ENCODE measurements around the gene UBASH3B.
"Not testable (repeated sequence)": the region's sequence is repeated elsewhere in the genome, so short reads cannot be mapped to it uniquely, and the experiment has no call there.

The UBASH3B gene

DNA sequence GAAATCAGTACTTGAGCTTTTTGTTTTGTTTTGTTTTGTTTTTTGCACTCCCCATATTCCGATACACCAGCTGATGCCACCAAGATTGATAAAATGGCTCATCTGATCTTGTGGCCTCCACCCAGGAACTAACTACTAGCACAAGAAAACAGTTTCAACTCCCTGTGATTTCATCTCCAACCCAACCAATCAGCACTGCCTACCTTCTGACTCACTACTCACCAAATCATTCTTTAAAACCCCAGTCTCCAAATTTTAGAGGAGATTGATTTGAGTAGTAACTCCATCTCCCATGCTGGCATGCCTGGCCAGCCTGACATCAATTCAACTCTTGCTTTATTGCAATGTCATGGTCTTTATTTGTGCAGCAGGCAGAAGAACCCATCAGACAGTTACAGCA is 166.7 kb downstream of the UBASH3B start:
- DNase-seq: no peak

DNA sequence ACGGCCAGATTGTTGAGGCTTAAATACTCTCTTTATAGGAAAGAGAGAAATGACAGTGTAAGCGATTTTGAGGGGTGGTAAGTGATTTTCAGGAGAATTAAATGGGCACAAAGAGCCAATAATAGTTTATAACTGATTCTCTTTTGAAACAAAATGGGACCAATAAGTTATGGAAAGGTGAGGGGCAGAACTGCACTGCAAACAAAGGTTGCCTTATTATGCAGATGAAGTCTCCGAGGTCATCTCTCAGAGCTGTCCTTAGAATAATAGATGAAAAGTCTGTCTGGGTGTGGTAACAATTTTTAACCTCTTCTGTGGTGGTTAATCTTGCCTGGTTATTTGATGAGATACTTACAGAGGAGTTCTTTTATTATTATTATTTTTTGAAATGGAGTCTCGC is 168.0 kb downstream of the UBASH3B start:
- no peak for DNase-seq

DNA sequence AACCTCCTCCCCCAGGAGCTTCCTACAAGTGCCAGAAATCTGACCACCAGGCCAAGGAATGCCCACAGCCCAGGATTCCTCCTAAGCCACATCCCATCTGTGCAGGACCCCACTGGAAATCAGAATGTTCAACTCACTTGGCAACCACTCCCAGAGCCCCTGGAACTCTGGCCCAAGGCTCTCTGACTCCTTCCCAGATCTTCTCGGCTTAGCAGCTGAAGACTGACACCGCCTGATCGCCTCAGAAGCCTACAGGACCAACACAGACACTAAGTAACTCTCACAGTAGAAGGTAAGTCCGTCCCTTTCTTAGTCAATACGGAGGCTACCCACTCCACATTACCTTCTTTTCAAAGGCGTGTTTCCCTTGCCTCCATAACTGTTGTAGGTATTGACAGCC is 173.8 kb downstream of the UBASH3B start:
- DNase-seq: not testable (repeated sequence)

DNA sequence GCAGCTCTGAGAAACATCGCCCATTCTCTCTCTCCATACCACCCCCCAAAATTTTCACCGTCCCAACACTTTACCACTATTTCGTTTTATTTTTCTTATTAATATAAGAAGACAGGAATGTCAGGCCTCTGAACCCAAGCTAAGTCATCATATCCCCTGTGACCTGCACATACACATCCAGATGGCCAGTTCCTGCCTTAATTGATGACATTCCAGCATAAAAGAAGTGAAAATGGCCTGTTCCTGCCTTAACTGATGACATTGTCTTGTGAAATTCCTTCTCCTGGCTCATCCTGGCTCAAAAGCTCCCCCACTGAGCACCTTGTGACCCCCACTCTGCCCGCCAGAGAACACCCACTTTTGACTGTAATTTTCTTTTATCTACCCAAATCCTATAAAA is 176.8 kb downstream of the UBASH3B start:
- DNase-seq: not testable (repeated sequence)

DNA sequence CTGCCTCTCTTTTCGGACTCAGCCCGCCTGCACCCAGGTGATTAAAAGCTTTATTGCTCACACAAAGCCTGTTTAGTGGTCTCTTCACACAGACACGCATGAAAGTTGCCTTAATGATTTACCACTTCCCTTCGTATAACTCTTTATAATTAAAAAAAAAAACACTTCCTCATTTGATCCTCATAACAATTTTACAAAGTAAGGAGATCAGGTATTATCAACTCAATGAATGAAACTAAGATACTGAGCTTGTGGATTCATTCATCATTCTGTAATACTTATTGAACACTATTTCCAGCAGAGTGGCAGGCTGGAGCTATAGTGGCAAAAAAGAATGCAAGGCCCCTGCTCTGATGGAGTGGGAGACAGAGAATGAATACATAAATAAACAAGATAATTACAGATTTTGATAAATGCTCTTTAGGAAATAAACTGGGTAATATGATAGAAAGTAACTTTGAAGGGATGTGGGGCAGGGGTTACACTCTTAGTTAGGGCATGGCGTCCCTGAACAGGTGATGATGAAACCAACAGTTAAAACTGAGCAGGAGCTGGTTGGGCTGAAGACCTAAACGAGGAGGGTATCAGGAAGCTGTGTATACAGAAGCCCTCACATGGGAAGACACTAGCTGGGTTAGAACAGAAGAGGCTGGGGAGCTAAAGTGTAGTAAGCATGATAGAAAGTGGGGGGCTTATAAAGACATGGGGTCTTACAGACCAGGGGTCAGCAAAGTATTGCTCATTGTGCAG is 177.4 kb downstream of the UBASH3B start:
- no peak for DNase-seq

DNA sequence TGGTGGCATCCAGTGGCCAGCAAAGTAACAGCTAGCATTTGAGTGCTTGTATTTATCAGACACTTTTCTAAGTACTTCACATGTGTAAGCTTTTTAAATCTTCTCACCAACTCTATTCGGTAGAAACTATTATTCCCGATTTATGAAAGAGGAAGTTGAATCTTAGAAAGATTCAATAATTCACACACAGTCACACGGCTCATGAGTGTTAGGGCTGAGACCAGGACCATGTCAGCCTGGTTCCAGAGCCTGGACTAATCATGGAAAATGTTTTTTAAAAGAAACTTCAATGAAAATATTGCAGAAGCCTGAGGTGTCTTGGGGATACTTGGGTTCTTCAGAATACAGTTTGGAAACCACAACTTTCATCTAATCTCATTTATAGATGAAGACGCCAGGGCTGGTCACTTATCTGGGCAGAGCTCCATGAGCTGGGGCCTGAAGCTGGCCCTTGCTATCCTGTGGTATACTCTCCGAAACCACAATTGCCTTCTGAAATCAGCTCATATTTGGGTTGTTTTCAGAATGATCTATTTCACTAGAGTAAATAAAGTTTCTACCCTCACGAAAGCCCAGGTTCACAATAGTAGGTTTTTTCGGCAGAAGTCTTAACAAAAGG is 178.4 kb downstream of the UBASH3B start:
- no peak for DNase-seq

DNA sequence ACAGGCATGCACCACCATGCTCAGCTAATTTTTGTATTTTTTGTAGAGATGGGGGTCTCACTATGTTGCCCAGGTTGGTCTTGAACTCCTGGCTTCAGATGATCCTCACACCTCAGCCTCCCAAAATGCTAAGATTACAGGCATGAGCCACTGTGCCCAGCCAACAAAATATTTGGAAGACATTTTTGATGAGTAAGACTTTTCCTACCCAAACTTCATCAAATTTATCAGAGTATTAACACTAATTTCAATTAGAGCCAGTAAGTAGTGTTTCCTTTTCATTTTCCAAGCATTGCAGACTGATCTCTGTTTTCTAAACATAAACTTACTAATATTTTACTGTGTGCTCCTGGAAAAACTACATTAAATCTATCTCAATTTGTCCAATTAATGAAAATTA is 181.4 kb downstream of the UBASH3B start:
- no peak for DNase-seq

DNA sequence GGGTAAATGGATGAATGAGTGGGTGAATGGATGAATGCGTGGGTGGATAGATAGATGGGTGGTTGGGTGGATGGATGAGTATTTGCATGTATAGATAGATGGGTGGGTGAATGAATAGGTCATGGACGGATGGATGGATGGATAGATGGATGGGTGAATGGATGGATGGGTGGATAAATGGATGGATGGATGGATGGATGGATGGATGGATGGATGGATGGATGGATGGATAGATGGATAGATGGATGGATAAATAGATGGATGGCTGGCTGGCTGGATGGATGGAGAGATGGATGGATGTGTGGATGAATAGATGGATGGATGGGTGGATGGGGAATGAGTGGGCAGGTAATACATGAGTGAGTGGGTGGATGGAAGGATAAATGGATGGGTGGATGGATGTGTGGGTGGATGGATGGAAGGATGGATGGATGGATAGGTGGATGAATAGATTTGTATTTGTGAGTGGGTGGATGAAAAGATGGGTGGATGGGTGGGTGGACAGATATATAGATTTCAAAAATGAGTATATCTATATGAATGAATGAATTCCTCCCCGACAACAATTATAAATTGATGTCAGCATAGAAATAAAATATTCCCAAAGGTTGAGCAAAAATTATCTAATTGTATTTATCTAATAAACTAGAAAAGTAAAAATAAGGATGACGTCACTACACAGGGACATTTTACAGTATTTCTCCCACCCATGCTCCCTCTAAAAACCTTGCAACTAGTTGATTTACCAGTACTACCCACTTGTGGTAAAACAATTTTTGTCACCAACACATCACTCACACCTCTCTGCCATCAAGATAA is 182.2 kb downstream of the UBASH3B start:
- no peak for DNase-seq

DNA sequence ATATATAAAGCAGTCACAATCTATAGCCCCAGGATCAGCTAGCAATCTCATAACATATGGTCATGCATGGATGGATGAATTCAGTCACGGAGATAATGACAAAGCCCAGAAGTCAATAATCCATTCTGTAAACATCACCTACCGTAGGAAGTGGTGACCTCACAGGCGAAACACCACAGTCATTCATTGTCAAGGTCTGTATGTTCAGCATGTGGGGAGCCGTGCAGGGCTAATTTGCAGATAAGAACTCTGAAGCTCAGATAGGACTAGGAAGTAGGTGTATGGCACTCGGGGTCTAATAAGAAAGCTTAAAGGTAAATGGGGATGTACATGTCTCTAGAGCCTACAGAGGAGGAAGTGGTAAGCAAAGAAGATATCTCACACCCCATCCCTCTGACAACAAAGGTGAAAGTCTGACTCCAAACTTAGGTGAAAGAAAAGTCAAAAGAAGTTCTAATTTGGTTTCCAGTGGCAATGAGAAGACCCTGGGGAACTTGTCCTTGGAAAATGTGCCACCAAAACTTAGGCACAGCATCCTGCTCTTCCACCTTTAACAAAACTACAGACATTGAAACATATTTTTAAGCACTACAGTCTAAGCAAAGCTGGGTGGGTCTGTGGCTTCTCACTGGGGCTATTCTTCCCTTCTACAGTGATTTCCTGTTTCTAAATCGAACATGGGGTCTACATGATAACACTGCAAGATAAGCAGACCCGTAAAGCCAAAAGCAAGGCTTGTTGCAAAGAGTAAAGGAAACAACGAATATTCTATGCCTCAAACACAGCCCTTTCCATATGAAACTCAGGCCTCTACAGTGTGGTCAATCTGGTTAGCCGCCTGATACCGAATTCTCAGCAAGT is 188.0 kb downstream of the UBASH3B start:
- DNase-seq: no peak

DNA sequence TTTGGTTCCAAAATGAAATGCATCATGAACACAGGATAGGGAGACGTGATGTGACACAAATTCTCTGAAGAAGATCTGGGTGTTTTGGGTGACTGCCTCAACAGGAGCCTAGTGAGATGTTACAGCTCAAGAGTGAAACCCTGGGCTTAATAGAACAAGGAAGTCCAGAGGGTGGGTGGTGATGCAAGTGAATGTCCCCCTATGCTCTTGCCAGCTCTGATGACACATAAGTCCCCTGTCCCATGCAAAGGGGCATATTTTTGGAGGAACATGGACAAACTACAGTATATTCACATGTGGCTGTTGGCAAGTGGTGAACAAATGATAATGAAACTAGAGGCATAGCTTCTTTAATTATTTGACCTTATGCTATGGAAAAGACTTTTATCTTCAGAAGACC is 191.9 kb downstream of the UBASH3B start:
- no peak for DNase-seq

DNA sequence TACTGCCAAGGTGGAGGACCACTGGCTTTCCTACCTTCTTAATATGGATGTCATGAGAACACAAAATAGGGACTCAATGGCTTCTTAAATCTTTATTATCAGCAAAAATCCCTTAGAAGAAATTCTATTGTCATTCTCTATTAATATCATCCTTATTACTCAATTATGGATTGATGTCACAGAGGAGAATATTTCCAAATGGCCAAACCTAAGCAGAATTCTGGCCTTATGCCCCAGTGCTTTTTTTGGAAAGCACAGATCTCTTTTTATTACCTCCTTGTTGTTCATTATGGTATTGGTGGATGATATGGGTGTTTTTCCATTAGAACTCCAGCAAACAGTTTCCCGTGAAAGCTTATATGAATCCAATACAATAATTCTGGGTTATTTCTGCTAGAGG is 192.7 kb downstream of the UBASH3B start:
- no peak for DNase-seq

DNA sequence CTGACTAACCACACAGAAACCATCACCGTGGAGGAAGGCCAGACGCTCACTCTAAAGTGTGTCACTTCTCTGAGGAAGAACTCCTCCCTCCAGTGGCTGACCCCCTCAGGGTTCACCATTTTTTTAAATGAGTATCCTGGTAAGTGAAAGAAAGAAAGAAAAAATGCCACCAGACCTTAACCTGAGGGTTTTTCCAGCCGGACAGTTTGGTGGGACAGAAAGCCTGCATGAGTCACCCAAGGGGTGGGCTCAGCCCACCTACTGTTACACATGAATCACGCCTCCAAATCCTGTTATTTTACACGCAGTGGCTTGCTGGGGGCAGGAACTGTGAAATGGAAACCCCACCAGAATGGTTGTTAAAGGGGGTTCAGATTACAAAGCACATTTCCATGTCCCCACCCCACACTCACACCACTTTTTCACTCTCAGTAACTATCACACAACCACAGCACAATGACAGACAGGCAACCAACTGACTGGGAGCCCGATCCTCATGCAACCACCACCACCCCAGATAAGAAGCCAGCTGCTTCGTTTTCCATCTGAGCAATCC is 194.6 kb downstream of the UBASH3B start:
- no peak for DNase-seq

DNA sequence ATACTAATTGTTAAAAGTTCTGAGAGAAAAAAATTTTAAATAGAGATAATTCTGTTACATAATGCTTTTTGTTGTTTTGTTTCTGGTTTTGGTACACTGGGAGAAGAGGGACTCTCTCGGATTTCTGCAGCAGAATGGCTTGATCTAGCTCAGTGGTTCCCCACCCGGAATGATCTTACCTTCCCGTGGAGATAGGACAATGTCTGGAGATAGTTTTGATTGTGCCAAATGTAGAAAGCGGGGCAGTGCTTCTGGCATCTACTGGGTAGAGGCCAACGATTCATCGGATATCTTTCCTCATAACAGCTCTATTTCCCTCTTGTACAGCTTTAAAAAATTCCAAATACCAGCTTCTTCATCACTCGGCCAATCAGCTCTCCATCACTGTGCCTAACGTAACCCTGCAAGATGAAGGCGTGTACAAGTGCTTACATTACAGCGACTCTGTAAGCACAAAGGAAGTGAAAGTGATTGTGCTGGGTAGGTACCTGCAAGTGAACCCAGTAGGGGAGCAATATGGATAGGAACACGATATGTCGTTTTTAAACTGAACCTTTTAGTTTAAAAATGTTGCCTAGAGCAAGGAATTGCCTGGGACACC is 195.9 kb downstream of the UBASH3B start:
- no peak for DNase-seq

DNA sequence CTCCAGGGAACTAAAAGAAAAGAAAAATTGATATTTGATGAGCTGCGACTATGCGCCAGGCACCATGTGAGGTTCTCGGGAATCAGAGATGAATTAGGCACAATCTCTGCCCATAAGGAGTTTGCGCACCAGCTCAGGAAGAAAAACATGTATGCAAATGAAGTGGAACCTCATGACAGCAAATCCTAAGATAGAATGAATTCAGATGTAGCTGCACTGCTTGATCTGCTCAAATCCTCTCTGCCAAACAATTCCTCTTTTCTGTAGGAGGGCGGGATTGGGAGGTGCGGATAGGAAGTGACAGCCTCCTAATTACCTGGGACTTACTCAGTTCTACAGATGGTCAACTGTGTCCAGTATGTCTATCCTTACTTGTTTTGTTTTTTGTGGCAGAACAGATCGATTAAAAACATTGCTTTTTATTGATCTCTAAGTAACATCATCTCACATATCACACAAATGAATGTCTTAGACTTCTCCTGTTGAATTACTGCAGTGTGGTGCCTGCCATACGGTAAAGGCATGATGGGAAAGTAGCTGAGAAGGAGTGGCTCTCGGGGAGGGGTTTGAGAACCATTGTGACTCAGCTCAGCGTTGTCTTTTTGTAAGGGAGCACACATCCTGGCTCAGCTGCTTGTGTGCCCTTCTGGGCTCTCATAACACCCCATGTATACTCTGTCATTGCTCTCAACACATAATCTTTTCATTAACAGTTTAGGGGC is 196.7 kb downstream of the UBASH3B start:
- no peak for DNase-seq

DNA sequence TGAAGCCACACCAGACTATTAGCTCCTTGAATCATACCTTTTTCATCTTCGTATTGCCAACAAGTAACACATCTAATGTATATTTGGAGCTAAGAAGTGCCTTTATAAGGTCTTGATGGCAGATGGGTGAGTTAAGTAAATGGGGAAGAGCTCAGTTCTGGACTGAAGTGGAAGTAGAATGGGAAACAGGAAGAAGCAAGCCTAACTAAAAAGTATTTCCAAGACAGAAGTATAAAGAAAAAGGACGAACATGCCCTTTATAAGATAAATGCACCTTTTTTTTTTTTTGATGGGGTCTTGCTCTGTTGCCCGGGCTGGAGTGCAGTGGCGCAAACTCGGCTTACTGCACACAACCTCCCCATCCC is 197.3 kb downstream of the UBASH3B start:
- no peak for DNase-seq

DNA sequence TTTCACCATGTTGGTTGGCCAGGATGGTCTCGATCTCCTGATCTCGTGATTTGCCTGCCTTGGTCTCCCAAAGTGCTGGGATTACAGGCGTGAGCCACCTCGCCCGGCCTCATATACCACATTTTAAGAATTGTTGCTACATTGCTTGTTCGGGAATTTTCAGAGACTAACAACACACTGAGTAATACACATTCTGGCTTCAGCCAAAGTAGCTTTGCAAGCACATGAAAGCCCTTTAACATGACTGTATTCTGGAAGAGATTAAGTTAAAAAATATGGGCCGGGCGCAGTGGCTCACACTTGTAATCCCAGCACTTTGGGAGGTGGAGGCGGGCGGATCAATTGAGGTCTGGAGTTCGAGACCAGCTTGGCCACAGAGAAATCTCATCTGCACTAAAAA is 197.7 kb downstream of the UBASH3B start:
- DNase-seq: no peak

DNA sequence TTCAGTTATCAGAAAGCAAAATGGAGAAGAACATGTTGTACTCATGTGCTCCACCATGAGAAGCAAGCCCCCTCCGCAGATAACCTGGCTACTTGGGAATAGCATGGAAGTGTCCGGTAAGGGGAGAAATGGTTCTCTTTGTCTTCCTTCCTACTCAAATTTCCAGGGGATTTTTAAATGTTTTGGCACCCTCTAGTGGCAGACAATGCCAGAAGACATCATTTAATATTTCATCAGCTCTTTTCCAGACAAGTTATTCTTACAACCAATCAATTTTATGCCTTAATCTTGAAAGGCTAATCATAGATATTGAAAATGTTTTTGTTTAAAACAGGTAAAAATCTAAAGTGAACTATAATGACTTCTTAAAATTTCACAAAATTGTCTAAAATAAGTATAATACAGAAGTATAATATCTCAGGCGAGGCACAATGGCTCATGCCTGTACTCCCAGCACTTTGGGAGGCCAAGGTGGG is 198.5 kb downstream of the UBASH3B start:
- DNase-seq: no peak

DNA sequence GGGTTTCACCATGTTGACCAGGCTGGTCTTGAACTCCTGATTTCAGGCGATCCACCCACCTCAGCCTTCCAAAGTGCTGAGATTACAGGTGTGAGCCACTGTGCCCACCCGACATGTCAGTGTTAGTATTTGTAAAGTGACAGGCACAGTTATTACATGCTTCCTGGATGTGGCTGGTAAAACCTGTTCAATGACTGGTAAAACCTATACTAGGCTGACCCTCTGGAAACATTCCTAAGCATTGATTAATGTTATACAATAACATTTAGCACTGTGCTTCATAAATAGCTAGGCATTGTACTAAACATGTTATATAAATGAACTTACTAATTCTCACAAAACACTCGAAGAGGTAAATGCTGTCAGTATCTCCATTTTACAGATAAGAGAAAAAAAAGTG is 206.1 kb downstream of the UBASH3B start:
- DNase-seq: no peak

DNA sequence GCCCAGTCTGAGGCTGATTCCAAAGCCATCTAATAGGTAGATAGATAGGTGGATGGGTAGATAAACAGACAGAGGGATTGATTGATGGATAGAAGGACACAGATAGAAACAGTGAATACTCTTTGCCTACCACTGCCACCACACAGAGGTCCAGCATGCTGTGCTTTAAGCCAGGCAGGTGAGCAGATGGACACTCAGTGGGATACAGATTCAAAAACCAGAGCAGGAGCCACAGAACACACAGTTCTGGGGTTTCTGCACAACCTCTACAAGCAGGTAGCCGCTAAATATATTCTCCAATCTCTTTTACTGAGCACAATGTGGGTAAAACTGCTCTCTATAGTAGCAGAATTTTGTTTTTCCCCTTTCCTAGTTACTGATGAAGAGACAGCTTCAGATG is 206.6 kb downstream of the UBASH3B start:
- no peak for DNase-seq

DNA sequence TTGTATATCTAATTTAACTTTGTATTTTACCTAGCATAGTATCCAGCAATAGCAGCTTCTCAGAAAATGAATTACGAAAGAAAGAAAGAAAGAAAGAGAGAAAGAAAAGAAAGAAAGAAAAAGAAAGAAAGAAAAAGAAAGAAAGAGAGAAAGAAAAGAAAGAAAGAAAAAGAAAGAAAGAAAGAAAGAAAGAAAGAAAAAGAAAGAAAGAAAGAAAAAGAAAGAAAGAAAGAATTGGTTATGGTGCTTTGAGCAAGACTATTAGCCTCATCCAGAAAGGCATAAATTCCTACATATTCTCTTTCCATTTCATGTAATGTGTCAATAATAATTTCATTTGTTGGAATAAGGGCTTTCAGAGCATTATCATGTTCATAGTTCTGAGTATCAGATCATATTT is 207.6 kb downstream of the UBASH3B start:
- not testable (repeated sequence) for DNase-seq

DNA sequence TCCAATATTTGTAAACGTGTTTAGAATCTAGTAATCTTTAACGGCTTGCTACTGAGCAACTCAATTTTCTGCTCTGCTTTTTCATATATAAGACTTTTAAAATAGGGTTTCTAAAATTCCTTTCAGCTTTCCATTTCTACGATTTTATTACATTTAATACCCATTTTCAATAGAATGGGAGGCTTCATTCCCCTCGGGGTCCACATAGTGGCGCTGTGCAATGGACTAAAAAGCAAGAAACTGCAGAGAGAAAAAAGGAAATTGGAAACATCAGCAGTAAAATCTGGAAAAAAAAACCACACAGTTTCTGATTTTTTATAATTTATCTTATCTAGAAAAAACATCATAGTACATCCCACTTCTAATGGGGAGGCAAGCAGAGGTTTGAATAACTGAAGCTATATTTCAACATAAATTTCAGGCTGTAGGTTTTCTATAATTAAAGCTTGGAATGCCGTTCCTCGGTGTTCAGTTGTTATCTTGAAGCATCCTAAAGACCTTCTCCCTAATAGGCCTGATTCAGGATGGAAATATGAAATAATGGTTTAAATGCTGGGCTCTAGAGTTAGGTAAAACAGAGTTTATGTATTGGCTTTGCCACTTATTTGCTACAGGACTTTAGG is 208.3 kb downstream of the UBASH3B start:
- no peak for DNase-seq

Measured in activated CD4-positive, CD25-positive, alpha-beta regulatory T cell treated with anti-CD3 and anti-CD28 coated beads, Interleukin-2, amount 50 U/mL, for 72 hours (primary cell).